ENCODE measurements around the gene SGIP1. TPM values are rescaled to one million over a fixed set of nuclear protein-coding genes. Genes with fewer than 3 reads are reported as not detected.

The SGIP1 gene
- total and polyA plus RNA-seq, 2 experiments from 2014 or later: 3.1 to 20.2 TPM

DNA sequence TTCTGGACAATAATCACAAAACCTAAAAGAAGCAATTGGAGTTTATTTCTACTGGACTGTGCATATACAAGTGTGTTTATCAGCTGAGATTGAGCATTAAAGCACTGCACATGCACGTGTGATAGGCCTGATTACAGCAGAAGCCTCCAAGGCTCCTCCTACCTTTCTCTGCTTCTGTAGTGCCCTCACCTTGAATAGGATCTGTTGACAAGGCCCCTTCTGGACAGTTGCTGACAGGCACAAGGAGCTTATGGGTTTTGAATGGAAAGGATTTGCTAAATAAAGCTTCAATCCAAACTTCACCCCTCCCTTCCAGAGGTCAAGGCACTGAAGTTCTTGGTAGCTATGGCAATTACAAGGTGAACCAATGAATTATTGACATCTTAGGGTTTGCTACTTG is 7.9 kb upstream of the SGIP1 start:
- no peak overlapping the region for H3K4me3 ChIP-seq
- WGBS (ENCODE audit: low lambda C conversion rate, missing lambda C conversion rate): 38% methylated on average over 1 of the region's 1 CpG

DNA sequence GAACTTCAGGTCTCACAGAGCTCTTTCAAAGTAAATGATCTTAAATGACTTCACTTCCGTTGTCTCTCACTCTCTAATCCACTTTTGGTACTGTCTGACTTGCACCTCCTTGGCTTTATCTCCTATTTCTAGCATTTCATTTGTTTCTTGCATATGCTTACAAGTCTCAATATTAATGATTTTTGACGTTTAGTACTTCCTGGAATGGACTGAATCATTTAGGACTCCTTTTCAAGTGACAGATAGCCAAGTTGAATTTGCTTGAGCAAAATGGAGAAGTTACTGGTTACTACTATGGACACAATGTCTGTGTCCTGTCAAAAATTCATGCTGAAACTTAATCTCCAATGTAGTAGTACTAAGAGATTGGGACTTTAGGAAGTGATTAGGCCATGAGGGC is 7.0 kb upstream of the SGIP1 start:
- no peak for TF ChIP-seq EZH2phosphoT487 (IDR thresholded peaks at IDR 0.05; ENCODE audit: low read depth, severe bottlenecking, unreplicated experiment)
- Histone ChIP-seq H3K4me1 (ENCODE audit: insufficient read depth) (no peaks in the 10 kb centered on the region), H2AFZ (no peak overlapping the region), H4K20me1 (ENCODE audit: insufficient read depth, poor library complexity, severe bottlenecking) (no peaks in the 10 kb centered on the region), H3K27me3 (peaks cover 5% of the 10 kb centered on the region), H3K27ac (no peak overlapping the region), H3K4me3 (no peak overlapping the region), H3K9me3 (ENCODE audit: low read depth) (no peaks in the 10 kb centered on the region), H3K4me2 (no peak overlapping the region), H3K79me2 (no peaks in the 10 kb centered on the region), H3K9me2 (replicated peaks; ENCODE audit: insufficient read depth) (no peaks in the 10 kb centered on the region), H3K36me3 (replicated peaks; ENCODE audit: insufficient read depth, low read depth) (no peaks in the 10 kb centered on the region)
- WGBS (ENCODE audit: low lambda C conversion rate, missing lambda C conversion rate): 71% methylated on average over 2 of the region's 2 CpGs
- no peak for DNase-seq (ENCODE audit: low spot score)

More for the DNA sequence above, 7.9 kb upstream of the SGIP1 start:
- no peaks in the 10 kb centered on the region for H4K20me1 ChIP-seq (ENCODE audit: insufficient read depth, poor library complexity, severe bottlenecking)
- H3K36me3 ChIP-seq (replicated peaks; ENCODE audit: insufficient read depth, low read depth): no peaks in the 10 kb centered on the region
- DNase-seq (ENCODE audit: low spot score): no peak
- H2AFZ ChIP-seq: no peak overlapping the region
- H3K79me2 ChIP-seq: no peaks in the 10 kb centered on the region
- TF ChIP-seq EZH2phosphoT487 (IDR thresholded peaks at IDR 0.05; ENCODE audit: low read depth, severe bottlenecking, unreplicated experiment) (no peak), EZH2 (IDR thresholded peaks at IDR 0.05; ENCODE audit: borderline replicate concordance) (no peak)
- TF ChIP-seq, protein P1, sequence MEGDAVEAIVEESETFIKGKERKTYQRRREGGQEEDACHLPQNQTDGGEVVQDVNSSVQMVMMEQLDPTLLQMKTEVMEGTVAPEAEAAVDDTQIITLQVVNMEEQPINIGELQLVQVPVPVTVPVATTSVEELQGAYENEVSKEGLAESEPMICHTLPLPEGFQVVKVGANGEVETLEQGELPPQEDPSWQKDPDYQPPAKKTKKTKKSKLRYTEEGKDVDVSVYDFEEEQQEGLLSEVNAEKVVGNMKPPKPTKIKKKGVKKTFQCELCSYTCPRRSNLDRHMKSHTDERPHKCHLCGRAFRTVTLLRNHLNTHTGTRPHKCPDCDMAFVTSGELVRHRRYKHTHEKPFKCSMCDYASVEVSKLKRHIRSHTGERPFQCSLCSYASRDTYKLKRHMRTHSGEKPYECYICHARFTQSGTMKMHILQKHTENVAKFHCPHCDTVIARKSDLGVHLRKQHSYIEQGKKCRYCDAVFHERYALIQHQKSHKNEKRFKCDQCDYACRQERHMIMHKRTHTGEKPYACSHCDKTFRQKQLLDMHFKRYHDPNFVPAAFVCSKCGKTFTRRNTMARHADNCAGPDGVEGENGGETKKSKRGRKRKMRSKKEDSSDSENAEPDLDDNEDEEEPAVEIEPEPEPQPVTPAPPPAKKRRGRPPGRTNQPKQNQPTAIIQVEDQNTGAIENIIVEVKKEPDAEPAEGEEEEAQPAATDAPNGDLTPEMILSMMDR (IDR thresholded peaks at IDR 0.05; ENCODE audit: poor library complexity): no peak
- H3K9me3 ChIP-seq (ENCODE audit: low read depth): no peaks in the 10 kb centered on the region
- H3K4me2 ChIP-seq: no peak overlapping the region
- no peaks in the 10 kb centered on the region for H3K9me2 ChIP-seq (replicated peaks; ENCODE audit: insufficient read depth)
- H3K27ac ChIP-seq: no peak overlapping the region
- no peaks in the 10 kb centered on the region for H3K4me1 ChIP-seq (ENCODE audit: insufficient read depth)
- H3K27me3 ChIP-seq: no peaks in the 10 kb centered on the region

DNA sequence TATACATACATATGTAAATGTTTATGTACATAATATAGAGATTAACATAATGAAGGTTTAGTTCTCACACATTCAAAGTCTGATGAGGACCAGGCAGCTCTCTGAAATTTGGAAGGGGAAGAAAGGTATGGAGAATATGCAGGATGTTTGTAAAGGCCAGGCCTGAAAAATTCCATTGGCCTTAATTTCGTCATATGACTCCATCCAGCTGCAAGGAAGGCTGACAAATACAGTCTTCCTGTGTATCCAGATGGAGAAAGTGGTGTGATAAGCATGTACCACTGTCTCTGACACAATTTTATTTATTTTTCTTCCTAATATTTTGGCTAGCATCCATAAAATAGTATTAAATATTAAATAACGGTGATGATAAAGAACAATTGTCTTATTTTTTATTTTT is 6.3 kb upstream of the SGIP1 start:
- Histone ChIP-seq H3K79me2 (no peaks in the 10 kb centered on the region), H3K9me2 (replicated peaks; ENCODE audit: insufficient read depth) (no peaks in the 10 kb centered on the region), H3K27ac (no peak overlapping the region), H3K4me3 (no peak overlapping the region), H3K27me3 (peaks cover 12% of the 10 kb centered on the region), H3K36me3 (replicated peaks; ENCODE audit: insufficient read depth, low read depth) (no peaks in the 10 kb centered on the region), H4K20me1 (ENCODE audit: insufficient read depth, poor library complexity, severe bottlenecking) (no peaks in the 10 kb centered on the region), H2AFZ (no peak overlapping the region), H3K9me3 (ENCODE audit: low read depth) (no peaks in the 10 kb centered on the region), H3K4me1 (ENCODE audit: insufficient read depth) (peaks cover 2% of the 10 kb centered on the region), H3K4me2 (no peak overlapping the region)
- WGBS (ENCODE audit: low lambda C conversion rate, missing lambda C conversion rate): 77% methylated on average over 2 of the region's 2 CpGs
- no peak for DNase-seq (ENCODE audit: low spot score)
- TF ChIP-seq EZH2phosphoT487 (IDR thresholded peaks at IDR 0.05; ENCODE audit: low read depth, severe bottlenecking, unreplicated experiment): no peak
- TF ChIP-seq EZH2 (IDR thresholded peaks at IDR 0.05; ENCODE audit: borderline replicate concordance): no peak
- TF ChIP-seq, protein P1 (IDR thresholded peaks at IDR 0.05; ENCODE audit: poor library complexity): no peak

DNA sequence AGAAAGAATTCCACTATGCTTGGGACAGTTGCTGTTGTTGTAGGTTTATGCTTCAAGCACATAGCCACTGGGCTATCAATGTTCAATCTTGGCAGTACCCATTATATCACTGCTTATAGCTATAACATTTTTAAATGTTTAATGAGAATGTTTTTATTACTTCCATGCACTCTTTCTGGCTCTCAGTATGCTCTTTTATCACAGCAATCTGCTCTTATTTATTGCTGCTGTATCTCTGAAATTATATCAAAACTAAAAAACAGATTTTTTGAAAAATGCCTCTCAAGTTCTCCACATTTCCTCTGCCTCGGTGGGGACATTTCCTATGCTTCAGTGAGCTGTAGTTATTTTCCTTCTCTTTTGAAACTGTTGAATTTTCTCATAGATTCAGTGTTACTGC is 5.4 kb upstream of the SGIP1 start:
- no peak overlapping the region for H2AFZ ChIP-seq
- H3K79me2 ChIP-seq: no peaks in the 10 kb centered on the region
- TF ChIP-seq, protein P1 (IDR thresholded peaks at IDR 0.05; ENCODE audit: poor library complexity): no peak
- TF ChIP-seq EZH2phosphoT487 (IDR thresholded peaks at IDR 0.05; ENCODE audit: low read depth, severe bottlenecking, unreplicated experiment) (no peak), EZH2 (IDR thresholded peaks at IDR 0.05; ENCODE audit: borderline replicate concordance) (no peak)
- WGBS (ENCODE audit: low lambda C conversion rate, missing lambda C conversion rate): 78% methylated on average over 1 of the region's 1 CpG
- H3K27me3 ChIP-seq: peaks cover 15% of the 10 kb centered on the region
- no peaks in the 10 kb centered on the region for H4K20me1 ChIP-seq (ENCODE audit: insufficient read depth, poor library complexity, severe bottlenecking)
- H3K9me3 ChIP-seq (ENCODE audit: low read depth): no peaks in the 10 kb centered on the region
- DNase-seq (ENCODE audit: low spot score): no peak
- no peaks in the 10 kb centered on the region for H3K36me3 ChIP-seq (replicated peaks; ENCODE audit: insufficient read depth, low read depth)
- no peak overlapping the region for H3K4me2 ChIP-seq
- H3K9me2 ChIP-seq (replicated peaks; ENCODE audit: insufficient read depth): no peaks in the 10 kb centered on the region
- peaks cover 6% of the 10 kb centered on the region for H3K4me1 ChIP-seq (ENCODE audit: insufficient read depth)
- H3K27ac ChIP-seq: no peak overlapping the region
- no peak overlapping the region for H3K4me3 ChIP-seq

Data from hepatocyte (in vitro differentiated cells).